Muscle of arm (tissue), 12 donors: Measurements from ENCODE around the gene NMD3. TPM values are rescaled to one million over a fixed set of nuclear protein-coding genes. Genes with fewer than 3 reads are reported as not detected.

Experiments used
- DNase-seq: peaks from one replicate; pipeline ENCODE4 v3.0.0-alpha.2; 2013
- polyA plus RNA-seq, 12 donors: library from polyadenylated mRNA; unstranded; fragments of 120-200 nt; gene quantifications; one replicate each; pipeline ENCODE4 v1.2.1, GENCODE V29; 2013; ENCODE audit not compliant: insufficient read length in 12 of 12

The NMD3 gene
- polyA plus RNA-seq, 12 donors: 28.6 to 54.9 (median 39.9) TPM; not detected in 1

GRCh38 chr3:161222662-161223061 is 1.6 kb downstream of the NMD3 start:
- peak; percentile 18 for DNase-seq

GRCh38 chr3:161224786-161225185 is 3.7 kb downstream of the NMD3 start:
- DNase-seq: no peak

- no peak for DNase-seq
Measured at GRCh38 chr3:161230621-161231171, 9.6 kb downstream of the NMD3 start.

- DNase-seq: no peak
Measured at GRCh38 chr3:161231861-161232260, 10.8 kb downstream of the NMD3 start.

GRCh38 chr3:161233557-161233956 is 12.4 kb downstream of the NMD3 start:
- no peak for DNase-seq

- DNase-seq: no peak
Measured at GRCh38 chr3:161236240-161236639, 15.1 kb downstream of the NMD3 start.

GRCh38 chr3:161239700-161240099 is 18.6 kb downstream of the NMD3 start:
- DNase-seq: no peak

- DNase-seq: no peak
Measured at GRCh38 chr3:161244538-161244937, 23.4 kb downstream of the NMD3 start.

GRCh38 chr3:161247049-161247448 is 25.9 kb downstream of the NMD3 start:
- no peak for DNase-seq

GRCh38 chr3:161250116-161250515 is 29.0 kb downstream of the NMD3 start:
- no peak for DNase-seq

- DNase-seq: no peak
Measured at GRCh38 chr3:161251716-161252115, 30.6 kb downstream of the NMD3 start.

- DNase-seq: no peak
Measured at GRCh38 chr3:161252143-161252542, 31.0 kb downstream of the NMD3 start.

GRCh38 chr3:161253711-161254110 is 32.6 kb downstream of the NMD3 start:
- DNase-seq: peak; percentile 46

GRCh38 chr3:161254861-161255260 is 33.8 kb downstream of the NMD3 start:
- no peak for DNase-seq

- DNase-seq: no peak
Measured at GRCh38 chr3:161263057-161263456, 41.9 kb downstream of the NMD3 start.

- no peak for DNase-seq
Measured at GRCh38 chr3:161264852-161265251, 43.7 kb downstream of the NMD3 start.

GRCh38 chr3:161265916-161266571 is 44.9 kb downstream of the NMD3 start:
- no peak for DNase-seq

GRCh38 chr3:161266731-161267150 is 45.6 kb downstream of the NMD3 start:
- DNase-seq: peak; percentile 7

- no peak for DNase-seq
Measured at GRCh38 chr3:161267646-161268045, 46.5 kb downstream of the NMD3 start.

- no peak for DNase-seq
Measured at GRCh38 chr3:161268601-161269000, 47.5 kb downstream of the NMD3 start.

GRCh38 chr3:161270991-161271390 is 49.9 kb downstream of the NMD3 start:
- DNase-seq: no peak

- DNase-seq: no peak
Measured at GRCh38 chr3:161271646-161272045, 50.5 kb downstream of the NMD3 start.

GRCh38 chr3:161272524-161272923 is 51.4 kb downstream of the NMD3 start:
- DNase-seq: no peak
